Activated B cell treated with CpG ODN at 0.5 μM for 24 hours (primary cell): ENCODE measurements around the gene CATSPER1. TPM values are rescaled to one million over a fixed set of nuclear protein-coding genes. Genes with fewer than 3 reads are reported as not detected.

Experiments
- ATAC-seq: fragments of 200-7000 bp; cut with Tn5 transposase; one replicate; pipeline ENCODE4 v1.10.0; 2021; ENCODE audit warnings: low read depth, mild to moderate bottlenecking, moderate library complexity
- CTCF ChIA-PET: fragments of 350-600 bp; sonication (Branson Sonifier 250); formaldehyde crosslinking; loops from one replicate; lab custom pipeline; 2021; ENCODE audit warnings: antibody characterized with exemption; lab: Charles Lee
- POLR2A ChIA-PET: fragments of 350-600 bp; sonication (Branson Sonifier 250); formaldehyde crosslinking; loops from one replicate; lab custom pipeline; 2021; ENCODE audit warnings: antibody characterized with exemption; lab: Charles Lee
- DNase-seq: peaks from one replicate; pipeline ENCODE4 v3.0.0; 2022
- H3K27ac Mint-ChIP-seq: one replicate; pipeline ENCODE4 v1.8.0; 2020; ENCODE audit warnings: mixed read lengths
- H3K27me3 Mint-ChIP-seq: one replicate; pipeline ENCODE4 v1.8.0; 2021; ENCODE audit warnings: mixed read lengths
- H3K36me3 Mint-ChIP-seq: one replicate; pipeline ENCODE4 v1.8.0; 2021; ENCODE audit warnings: low read depth, mixed read lengths
- H3K4me1 Mint-ChIP-seq: one replicate; pipeline ENCODE4 v1.8.0; 2021; ENCODE audit warnings: mixed read lengths
- H3K4me3 Mint-ChIP-seq: one replicate; pipeline ENCODE4 v1.8.0; 2020; ENCODE audit warnings: mild to moderate bottlenecking, mixed read lengths
- H3K9me3 Mint-ChIP-seq: one replicate; pipeline ENCODE4 v1.8.0; 2020; ENCODE audit warnings: mixed read lengths
- intact Hi-C: fragments of 100-400 bp; cut with micrococcal nuclease; formaldehyde crosslinking; loops from one replicate; pipeline ENCODE4 v1.15.1; 2024
- total RNA-seq: library from RNA; stranded (reverse); gene quantifications from 2 replicates; pipeline ENCODE4 v1.2.3, GENCODE V29; 2022
- TF ChIP-seq, protein P1 (sequence below): fragments of 200-600 bp; IDR thresholded peaks from one replicate; pipeline ENCODE4 v1.8.0; 2022; ENCODE audit warnings: antibody characterized with exemption, mild to moderate bottlenecking

Gene CATSPER1
- total RNA-seq, 1 donor from 2014 or later, result not detected

DNA sequence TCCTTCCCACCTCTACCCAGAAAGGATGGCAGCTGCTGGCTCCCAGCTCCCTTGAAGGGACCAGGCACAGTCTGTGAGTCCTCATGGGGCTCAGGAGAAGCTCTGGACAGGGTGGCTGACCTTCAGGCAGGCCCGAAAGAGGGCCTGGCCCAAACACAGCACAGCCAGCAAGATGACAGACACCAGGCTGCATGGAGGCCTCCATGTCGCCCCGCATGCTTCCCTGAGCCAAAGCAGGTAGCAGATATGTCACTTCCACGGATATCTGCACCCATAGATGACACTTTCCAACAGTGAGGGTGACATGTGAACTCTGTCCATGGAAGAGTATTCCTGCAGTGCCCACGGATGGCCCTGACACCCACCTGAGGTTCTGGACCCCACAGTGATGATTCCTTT, 42.7 kb downstream of the CATSPER1 start:
- ATAC-seq, result no peak
- Mint-ChIP-seq H3K9me3 (no peaks in the 10 kb centered on the region), H3K27me3 (no peaks in the 10 kb centered on the region), H3K4me3 (no peak overlapping the region), H3K36me3 (peaks cover 17% of the 10 kb centered on the region), H3K27ac (no peak overlapping the region), H3K4me1 (no peaks in the 10 kb centered on the region)
- no peak for DNase-seq
- POLR2A ChIA-PET, result interaction anchor here (0.5 kb wide), 1 partner anchor 22 kb away, joined by 3 read pairs; no protein-coding TSS in a partner anchor
- CTCF ChIA-PET, result interaction anchor here (2.2 kb wide), 1 partner anchor 99 kb away, joined by 13 read pairs; no protein-coding TSS in a partner anchor
- intact Hi-C loops, result no loop called here
- TF ChIP-seq, protein P1, sequence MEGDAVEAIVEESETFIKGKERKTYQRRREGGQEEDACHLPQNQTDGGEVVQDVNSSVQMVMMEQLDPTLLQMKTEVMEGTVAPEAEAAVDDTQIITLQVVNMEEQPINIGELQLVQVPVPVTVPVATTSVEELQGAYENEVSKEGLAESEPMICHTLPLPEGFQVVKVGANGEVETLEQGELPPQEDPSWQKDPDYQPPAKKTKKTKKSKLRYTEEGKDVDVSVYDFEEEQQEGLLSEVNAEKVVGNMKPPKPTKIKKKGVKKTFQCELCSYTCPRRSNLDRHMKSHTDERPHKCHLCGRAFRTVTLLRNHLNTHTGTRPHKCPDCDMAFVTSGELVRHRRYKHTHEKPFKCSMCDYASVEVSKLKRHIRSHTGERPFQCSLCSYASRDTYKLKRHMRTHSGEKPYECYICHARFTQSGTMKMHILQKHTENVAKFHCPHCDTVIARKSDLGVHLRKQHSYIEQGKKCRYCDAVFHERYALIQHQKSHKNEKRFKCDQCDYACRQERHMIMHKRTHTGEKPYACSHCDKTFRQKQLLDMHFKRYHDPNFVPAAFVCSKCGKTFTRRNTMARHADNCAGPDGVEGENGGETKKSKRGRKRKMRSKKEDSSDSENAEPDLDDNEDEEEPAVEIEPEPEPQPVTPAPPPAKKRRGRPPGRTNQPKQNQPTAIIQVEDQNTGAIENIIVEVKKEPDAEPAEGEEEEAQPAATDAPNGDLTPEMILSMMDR, result no peak

DNA sequence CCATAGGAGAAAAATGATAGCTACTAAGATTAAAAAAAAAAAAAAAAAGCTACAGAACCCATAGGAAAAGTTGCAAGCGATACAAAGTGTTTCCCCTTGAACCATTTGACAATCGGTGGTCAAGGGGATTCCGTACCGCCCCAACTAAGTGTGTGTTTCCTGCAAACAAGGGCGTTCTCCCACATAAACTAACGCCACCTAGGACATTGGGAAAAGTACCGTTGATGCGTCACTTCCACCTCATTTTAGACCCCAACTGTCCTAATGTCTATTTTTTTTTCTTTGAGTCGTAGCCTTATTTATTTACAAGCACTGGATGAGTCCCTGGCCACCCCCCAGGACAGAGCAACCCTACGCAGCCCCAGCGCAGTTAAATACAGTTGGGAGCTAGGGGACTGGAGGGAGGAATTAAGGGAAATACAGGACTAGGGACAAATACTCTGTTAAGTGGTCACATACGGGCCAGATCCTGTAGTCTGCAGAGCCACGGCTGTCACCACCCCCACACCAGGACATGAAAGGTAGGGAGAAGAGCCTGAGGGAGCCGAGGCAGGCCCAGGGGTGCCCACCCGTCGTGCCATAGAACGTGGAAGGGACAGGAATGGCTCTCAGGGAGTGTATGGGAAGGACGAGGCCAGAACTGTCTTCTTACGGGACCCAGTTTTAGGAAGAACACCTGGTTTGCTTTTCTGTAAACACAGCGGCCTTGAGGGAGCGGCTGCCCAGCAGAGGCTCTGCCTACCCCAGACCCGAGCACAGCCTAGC, 43.3 kb downstream of the CATSPER1 start:
- H3K27me3 Mint-ChIP-seq, result no peaks in the 10 kb centered on the region
- CTCF ChIA-PET, result no interaction called here
- ATAC-seq, result no peak
- no peak for DNase-seq
- no peak overlapping the region for H3K27ac Mint-ChIP-seq
- no peak overlapping the region for H3K4me3 Mint-ChIP-seq
- POLR2A ChIA-PET, result interaction anchor here (0.5 kb wide), 1 partner anchor 22 kb away, joined by 3 read pairs; no protein-coding TSS in a partner anchor
- H3K36me3 Mint-ChIP-seq, result peaks cover 22% of the 10 kb centered on the region
- no peaks in the 10 kb centered on the region for H3K4me1 Mint-ChIP-seq
- TF ChIP-seq, protein P1, result no peak
- intact Hi-C loops, result no loop called here
- no peaks in the 10 kb centered on the region for H3K9me3 Mint-ChIP-seq

DNA sequence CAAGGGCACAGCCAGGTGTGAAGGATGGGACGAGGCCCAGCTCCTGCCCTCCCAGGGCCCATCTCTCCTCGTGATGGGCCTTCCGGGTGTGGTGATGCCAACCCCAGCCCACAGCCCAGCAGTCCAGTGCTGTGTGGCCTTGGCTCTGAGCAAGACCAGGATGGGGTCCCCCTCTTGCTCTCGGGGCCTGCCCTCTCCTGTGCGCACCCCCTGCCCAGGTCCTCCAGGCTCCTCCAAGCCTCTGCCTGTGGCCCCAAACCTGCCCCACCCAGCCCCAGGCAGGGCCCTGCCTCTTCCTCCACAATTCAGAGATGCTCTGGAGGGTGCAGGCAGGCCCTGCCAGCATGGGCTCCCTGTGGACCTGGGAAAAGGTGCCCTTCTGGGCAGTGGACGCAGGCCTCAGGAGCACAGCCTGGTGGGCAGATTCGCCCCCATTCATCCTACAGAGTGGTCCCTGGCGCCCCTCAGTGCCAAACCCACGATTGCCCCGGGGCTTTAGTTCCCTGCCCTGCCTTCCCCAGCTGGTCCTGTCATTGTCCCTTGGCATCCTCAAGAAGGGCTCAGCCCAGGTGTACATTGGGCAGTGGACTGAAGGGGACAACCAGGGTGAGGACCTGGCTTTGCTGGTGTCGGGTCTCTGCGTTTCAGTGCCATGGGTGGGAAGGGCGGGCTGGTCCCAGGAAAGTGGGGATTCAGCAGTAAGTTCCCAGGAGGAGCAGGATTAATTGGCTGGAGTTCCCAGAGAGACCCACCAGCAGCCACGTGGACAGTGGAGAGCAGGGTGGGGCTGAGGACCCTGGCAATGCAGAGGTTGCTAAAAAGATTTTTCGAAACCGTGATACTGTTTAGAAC, 44.1 kb downstream of the CATSPER1 start:
- Mint-ChIP-seq H3K27me3 (no peaks in the 10 kb centered on the region), H3K27ac (no peak overlapping the region), H3K4me3 (no peak overlapping the region), H3K9me3 (no peaks in the 10 kb centered on the region), H3K36me3 (peaks cover 28% of the 10 kb centered on the region), H3K4me1 (no peaks in the 10 kb centered on the region)
- TF ChIP-seq, protein P1, result no peak
- ChIA-PET CTCF (no interaction called here), POLR2A (no interaction called here)
- no peak for DNase-seq
- intact Hi-C loops, result no loop called here
- no peak for ATAC-seq

DNA sequence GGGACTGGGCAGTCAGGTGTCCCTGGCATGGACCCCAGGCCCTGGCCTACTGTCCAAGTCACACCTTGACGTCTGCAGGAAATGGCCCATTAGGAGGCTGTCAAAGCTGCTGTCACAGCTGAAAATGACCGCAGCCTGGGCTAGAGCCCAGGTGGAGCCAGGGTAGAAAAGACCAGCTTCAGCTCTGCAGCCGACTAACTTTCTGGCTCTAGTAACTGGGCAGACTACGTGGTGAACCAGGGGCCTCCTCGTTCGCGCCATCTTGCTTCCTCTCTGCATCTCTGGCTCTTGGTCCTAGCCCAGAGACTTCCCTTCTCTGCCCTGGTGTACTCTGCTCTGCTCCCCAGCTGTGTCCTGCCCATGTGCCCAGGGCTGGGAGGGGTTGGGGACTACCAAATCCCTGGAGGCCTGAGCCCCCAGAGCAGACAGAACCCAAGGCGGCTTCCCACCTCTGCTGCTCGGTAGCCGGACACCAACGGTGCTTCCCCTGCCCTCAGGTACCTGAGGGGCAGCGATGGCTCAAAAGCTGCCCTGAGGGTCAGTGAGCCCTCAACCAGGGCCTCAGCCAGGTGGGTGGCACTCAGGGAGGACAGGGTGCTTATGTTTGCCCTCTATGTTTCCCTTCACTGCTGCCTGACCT, 45.1 kb downstream of the CATSPER1 start:
- TF ChIP-seq, protein P1, result no peak
- no peaks in the 10 kb centered on the region for H3K27me3 Mint-ChIP-seq
- POLR2A ChIA-PET, result no interaction called here
- H3K4me3 Mint-ChIP-seq, result no peak overlapping the region
- no peak overlapping the region for H3K27ac Mint-ChIP-seq
- H3K36me3 Mint-ChIP-seq, result peaks cover 38% of the 10 kb centered on the region
- ATAC-seq, result no peak
- no peaks in the 10 kb centered on the region for H3K4me1 Mint-ChIP-seq
- no peaks in the 10 kb centered on the region for H3K9me3 Mint-ChIP-seq
- CTCF ChIA-PET, result no interaction called here
- no peak for DNase-seq
- intact Hi-C loops, result no loop called here
